CD1c-positive myeloid dendritic cell (primary cell): ENCODE results near the gene NUAK1.

ENCODE experiments used
- DNase-seq: peaks from one replicate; pipeline ENCODE4 v3.0.0-alpha.2; 2016; ENCODE audit errors: extremely low spot score

Gene NUAK1

DNA sequence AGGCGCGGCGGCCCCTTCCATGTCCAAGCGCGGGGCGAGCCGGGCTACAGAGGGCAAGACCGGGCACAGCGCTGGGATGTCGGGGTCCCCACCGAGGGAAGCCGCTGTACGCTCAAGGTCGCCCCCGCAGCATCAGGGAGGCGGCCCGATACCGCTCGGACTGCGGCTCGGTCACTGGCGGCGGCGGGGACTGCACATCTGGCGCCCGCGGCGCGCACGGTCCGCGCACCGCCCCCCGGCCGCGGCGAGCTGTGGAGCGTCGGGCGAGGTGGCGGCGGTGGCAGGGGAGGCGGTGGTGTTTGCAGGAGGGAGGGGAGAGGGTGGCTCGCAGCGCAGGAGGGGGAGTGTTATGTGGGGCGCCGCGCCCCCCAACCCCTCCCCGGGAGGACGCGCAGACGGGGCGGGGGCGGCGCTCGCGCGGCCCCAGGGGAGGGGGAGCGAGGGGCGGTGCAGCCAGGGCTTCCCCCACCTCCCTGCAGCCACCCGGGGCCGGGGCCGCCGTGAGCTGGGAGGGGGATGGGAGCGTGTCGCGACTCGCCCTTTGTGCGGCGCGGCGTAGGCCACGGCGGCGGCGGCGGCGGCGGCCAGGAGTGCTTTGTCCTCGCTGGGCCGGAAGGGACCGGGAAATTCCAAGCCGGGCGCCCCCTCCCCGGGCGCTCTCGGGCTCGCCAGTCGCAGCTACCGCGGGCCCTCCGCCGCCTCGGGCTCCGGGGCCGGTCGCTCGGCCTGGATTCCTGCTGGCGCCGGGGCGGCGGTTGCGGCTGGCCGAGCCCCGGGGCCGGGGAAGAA is at the start of gene NUAK1:
TSS of gene NUAK1 (minus strand) at position 322 of the 789 bp plus-strand sequence. CDS start at position 21, 301 bp downstream.
- DNase-seq: no peak

GRCh38 chr12:106188256-106188655 is 49.5 kb upstream of the NUAK1 start:
- no peak for DNase-seq

GRCh38 chr12:106187842-106188241 is 49.1 kb upstream of the NUAK1 start:
- no peak for DNase-seq

DNA sequence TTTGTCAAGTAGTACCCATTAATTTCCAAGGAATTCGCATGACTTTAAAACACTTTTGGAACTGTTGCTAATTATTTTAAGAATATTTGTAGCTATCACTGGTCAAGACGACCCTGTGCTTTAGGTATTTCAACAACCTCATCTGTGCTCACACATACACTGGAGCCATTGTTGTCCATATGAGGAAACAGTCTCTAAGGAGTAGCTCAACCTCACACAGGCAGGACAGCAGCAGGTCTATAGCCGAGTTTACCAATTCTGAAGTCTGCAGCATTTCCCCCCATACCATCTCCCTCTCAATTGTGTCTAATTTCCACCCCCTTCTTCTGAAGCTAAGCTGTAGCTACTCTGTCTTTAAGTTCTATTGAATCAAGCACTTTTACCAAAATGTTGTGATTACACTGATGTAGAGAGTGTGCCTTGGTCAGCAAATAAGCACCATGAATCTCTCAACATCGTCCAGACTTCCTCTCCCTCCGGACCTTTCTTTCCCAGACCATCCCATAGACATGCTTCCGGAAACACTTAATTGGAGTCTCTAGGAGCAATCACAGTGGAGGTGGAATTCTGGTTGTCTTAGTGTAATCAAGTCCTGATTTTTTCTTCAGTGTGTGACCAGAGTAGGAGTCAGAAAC is 48.5 kb upstream of the NUAK1 start:
- DNase-seq: no peak

- DNase-seq: no peak
These were observed 45.0 kb upstream of the NUAK1 start for GRCh38 chr12:106183735-106184134.

DNA sequence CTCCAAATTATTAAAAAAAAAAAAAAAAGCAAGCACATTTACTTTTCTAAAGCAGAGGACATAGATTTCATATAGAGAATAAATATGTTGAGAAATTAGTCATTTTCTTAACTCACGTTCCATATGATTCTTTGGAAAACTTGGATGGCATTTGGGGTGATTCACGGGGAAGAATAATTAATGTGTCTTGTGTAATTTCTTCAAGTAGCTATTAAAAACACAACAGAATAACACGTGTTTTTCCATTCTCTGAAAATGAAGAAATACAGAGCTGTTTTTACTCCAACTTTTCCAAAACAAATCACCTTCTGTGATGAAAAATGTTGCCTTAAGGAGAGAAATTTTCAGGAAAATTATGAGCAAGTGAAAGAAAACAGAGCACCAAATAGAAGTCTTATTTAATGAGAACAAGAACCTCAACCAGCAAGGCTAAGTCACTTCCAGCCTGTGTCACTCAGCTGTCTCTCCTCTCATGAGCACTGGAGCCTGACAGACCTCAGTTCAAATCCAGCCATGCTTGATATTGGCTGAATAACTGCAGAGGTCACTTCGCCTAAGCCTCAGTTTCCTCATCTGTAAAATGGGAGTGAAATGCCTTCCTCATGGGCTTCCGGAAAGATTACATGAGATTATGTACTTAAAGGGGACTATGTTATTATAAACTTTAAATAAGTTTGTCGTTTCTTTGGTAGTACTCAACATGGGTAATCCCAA is 42.8 kb upstream of the NUAK1 start:
- no peak for DNase-seq

DNA sequence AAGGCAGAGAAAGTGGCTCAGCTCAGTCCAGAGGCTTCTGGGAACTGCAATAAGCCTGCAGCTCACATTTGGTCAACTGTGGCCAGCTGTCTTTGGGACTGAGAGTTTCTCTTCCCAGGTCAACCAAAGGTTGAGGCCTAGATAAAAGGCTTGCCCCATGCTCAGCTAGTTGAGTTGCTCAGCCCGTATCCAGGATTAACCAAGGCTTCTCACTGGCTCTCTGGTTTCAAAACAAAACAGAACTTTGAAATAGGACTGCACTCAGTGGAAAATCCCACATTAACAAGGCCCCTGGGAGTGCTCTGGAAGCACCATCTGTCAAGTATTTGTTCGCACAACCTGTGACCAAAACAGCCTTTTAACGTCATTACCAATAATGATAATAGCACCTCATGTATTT is 40.3 kb upstream of the NUAK1 start:
- no peak for DNase-seq

DNA sequence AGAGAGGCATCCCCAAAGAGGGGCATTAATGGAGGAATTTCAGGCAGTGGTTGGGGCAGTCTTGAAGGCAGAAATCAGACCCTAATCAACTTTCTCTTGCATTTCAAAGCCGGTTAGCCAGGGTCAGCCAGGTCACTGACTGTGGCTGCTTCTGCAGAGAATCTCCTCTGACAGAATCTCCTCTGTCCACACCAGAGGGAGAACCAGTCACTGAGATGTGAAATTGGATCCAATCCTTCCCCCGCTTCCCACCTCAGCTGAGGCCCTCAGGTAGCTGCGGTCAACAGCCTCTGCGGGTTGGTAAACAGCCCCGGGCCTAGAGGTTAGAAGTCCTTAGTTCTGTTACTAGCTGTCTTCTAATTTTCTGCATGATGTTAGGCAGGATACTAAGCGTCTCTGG is 39.8 kb upstream of the NUAK1 start:
- no peak for DNase-seq

DNA sequence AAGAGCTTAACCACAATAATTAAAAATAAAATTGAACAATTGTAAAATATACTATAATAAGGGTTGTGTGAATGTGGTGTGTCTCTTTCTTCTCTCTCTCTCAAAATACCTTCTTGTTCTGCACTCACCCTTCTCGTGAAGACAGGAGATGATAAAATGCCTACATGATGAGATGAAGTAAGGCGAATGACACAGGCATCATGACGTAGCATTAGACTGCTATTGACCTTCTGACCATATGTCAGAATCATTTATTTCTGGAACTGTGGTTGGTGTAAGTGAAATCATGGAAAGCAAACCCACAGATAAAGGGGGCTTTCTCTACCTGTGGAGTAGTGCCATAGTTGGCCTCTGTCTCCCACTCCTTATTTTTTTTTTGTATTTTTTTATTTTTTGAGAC is 37.8 kb upstream of the NUAK1 start:
- no peak for DNase-seq

GRCh38 chr12:106174876-106175275 is 36.1 kb upstream of the NUAK1 start:
- no peak for DNase-seq

GRCh38 chr12:106173442-106173841 is 34.7 kb upstream of the NUAK1 start:
- no peak for DNase-seq

GRCh38 chr12:106171117-106171750 is 32.5 kb upstream of the NUAK1 start:
- DNase-seq: no peak

DNA sequence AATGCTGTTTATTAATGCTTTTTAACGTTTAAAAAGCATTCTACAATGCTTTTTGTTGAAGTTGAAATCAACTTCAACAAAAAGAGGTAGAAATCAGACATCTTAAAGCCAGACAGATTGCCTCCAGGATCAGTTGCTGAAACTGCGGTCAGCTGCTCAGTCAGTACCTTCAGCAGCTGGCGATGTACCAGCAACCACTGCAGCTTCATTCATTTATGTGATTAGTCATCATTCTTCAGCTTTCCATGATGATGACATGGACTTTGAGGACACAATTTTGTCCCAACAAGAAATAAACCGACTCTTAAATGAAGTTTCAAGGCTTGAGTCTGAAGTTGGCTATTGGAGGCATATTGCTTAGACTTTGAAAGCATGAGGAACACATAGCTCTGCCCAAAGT is 31.5 kb upstream of the NUAK1 start:
- DNase-seq: no peak

GRCh38 chr12:106163712-106164111 is 25.0 kb upstream of the NUAK1 start:
- no peak for DNase-seq

DNA sequence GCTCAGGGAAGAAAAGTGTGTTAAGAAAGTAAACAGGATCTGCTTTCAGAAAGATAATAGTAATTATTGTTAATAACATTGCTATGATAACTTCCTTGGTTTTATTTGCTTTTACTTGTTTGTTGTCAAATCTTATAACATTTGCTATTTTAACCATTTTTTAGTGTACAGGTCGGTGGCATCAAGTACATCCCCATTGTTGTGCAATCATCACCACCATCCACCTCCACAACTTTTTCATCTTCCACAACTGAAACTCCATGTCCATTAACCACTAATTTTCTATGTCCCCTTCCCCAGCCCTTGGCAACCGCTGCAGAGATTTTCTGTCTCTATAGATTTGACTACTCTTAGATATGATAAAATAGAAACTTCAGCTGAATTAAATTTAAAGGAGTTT is 22.7 kb upstream of the NUAK1 start:
- DNase-seq: no peak

DNA sequence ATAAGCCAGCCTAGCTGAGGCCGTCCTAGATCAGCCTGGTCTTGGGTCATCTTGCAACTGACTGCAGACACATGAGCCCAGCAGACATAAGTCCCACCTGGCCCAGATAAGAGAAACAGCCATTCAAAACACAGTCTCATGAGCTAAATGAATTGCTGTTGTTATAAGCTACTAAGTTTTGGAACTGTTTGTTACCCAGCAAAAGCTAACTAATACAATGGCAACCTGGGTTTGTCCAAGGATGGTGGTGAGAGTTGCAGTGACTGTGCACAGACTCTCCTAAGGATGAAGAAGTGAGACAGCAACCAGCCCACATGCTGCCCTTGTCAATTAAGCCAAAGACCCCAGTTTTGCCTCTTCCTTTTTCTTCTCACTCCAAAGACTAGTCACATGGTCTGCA is 22.2 kb upstream of the NUAK1 start:
- no peak for DNase-seq

- DNase-seq: no peak
These were observed 19.0 kb upstream of the NUAK1 start for GRCh38 chr12:106157802-106158201.

GRCh38 chr12:106154751-106155273 is 16.1 kb upstream of the NUAK1 start:
- no peak for DNase-seq

DNA sequence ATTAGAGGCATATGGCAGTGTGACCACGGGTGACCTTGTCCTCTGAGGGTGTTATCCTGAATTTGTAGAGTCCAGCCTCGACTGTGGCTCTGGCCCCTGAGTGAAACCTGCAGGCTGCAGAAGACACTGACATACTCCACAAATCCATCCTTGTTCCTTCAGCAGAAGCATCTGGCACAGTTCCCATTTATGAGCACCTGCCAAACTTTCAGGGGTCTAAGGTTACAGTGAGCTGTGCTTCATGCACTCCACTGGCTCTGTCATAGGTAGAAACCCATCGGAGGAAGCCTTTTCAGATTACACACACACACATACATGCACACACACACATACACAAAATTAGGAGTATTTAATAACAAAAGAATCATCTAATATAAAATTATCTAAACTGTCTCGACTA is 13.6 kb upstream of the NUAK1 start:
- no peak for DNase-seq

DNA sequence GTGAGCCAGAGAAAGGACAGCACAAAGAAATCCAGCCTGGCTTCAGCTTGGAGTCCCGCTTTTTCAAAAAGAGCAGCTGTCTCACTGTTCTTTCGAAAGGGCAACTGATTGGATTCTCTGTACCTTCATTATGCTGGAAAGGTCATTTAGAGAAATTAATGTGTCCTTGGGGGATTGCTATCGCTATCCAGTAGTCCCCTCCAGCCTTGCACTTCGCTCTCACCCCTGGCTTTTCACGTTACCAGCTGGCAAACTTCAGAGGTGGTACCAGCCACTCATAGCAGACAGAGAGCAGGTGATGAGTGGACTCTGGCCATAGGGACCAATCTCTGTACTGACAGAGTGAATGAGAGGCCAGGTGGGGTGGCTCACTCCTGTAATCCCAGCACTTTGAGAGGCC is 11.8 kb upstream of the NUAK1 start:
- DNase-seq: no peak

DNA sequence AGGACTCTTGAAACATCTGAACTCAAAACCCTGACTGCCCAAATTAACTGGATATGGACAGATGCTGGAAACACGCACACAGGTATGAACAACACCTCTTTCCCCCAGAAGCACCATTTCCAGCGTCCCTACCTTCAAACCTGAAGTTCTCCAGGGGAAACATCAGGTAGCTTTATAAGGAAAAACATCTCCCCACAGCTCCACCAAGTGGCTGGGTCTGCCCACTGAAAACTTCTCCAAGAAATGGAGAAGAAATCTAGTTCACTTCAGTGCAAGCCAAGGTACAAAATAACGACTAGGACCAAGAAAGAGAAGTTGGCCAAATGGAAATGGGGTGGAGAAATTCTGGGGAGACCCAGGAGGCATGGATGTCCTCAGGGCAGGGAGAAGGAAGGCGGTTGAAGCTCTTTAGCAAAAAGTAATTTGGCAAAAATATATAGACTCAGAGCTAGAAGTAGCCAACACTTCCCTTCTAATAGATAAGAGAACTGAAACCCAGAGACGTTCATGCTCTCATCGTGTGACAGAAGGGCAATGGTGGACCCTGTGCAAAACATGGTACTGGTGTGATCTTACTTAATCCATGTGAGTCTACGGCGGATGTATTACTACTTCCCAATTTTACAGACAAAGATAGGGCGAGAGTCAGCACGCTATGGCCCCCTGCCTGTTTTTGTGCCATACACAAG is 10.5 kb upstream of the NUAK1 start:
- peak; percentile 60 for DNase-seq

DNA sequence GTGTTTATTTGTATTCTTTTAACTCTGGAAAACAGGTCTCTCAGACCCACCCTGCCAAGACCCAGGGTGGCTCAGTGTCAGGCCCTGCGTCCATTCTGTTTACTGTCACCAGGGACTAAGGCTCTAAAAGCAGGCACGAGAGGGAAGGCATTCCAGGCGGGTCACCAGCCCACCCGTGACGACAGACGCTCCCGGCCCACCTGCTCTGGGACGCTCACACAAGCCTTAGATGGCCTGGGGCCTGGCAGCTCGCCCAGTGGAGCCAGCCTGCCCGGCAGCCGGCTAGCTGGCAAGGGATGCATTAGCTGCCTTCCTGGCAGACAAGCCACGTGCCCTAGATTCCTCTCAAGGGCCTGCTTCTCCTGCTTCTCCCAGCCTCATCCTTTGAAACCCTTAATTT is 9.2 kb upstream of the NUAK1 start:
- DNase-seq: no peak
